Suppressor macrophage treated with lipopolysaccharide for 4 hours (primary cell): Measurements from ENCODE around the gene ANAPC2.

ENCODE experiments used
- DNase-seq: peaks from one replicate; pipeline ENCODE4 v3.0.0-alpha.2; 2020

ANAPC2 gene

DNA sequence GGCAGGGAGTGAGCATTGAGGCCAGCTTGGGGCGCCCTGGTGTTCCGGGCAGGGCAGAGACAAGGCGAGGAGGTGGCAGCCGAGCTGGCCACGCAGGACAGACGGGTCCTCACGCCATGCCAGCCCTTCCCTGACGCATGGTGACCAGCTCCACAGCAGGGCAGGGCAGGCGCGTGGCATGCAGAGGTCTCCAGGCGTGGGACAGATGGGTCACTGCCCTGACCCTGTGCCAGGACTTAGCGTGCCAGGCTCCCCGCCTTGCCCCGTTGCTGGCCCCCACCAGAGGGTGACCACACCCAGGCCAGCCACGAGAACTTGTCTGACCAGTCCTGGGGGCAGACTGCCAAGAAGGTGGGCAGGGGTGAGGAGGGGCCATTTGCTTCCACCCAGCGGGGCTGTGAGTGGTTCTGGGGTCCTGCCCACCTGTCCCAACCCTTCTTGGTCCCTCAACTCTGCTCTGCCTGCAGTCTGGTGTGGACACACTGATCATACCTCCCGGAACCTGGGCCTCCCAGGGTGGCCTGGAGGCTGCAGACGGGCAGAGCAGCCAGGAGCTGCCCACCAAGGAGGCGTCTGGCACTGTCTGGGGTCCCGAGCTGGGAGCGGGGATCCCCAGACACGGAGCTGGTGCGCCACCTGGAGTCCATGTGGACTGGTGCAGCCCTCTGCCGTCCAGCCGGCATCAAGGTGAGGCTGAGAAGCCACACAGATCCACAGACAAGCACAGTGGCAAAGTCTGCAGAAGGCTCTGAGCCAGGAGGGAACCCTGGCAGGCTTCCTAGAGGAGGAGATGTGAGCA is 38.9 kb upstream of the ANAPC2 start, which contains the start of gene RNF224:
Gene RNF224 (plus strand): TSS at position 449 of the 799 bp plus-strand sequence. CDS start 834 bp downstream, outside the sequence.
- DNase-seq = peak; percentile 75

- DNase-seq = no peak
Observed at GRCh38 chr9:137226338-137227053, 38.1 kb upstream of the ANAPC2 start.

DNA sequence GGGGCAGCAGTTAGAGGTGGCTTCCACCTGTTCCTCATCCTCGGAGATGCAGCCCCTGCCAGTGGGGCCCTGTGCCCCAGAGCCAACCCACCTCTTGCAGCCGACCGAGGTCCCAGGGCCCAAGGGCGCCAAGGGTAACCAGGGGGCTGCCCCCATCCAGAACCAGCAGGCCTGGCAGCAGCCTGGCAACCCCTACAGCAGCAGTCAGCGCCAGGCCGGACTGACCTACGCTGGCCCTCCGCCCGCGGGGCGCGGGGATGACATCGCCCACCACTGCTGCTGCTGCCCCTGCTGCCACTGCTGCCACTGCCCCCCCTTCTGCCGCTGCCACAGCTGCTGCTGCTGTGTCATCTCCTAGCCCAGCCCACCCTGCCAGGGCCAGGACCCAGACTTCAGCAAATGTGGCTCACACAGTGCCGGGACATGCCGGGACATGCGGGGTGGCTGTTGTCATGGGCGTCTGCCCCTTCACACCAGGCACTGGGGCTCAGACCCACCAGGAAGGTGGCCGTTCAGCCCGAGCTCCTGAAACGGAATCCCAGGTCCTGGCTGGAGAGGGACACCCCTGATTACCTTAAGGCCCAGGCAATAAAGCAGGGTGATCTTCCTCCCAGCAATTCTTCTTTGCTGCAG is 37.5 kb upstream of the ANAPC2 start:
- DNase-seq = no peak

GRCh38 chr9:137224830-137225694 is 36.7 kb upstream of the ANAPC2 start, which contains the start of gene CYSRT1:
Gene CYSRT1 (plus strand): TSS chr9:137225174. CDS start chr9:137225622, 448 bp downstream.
- no peak for DNase-seq

- peak; percentile 100 for DNase-seq
Observed at GRCh38 chr9:137223078-137223970, 35.0 kb upstream of the ANAPC2 start.

DNA sequence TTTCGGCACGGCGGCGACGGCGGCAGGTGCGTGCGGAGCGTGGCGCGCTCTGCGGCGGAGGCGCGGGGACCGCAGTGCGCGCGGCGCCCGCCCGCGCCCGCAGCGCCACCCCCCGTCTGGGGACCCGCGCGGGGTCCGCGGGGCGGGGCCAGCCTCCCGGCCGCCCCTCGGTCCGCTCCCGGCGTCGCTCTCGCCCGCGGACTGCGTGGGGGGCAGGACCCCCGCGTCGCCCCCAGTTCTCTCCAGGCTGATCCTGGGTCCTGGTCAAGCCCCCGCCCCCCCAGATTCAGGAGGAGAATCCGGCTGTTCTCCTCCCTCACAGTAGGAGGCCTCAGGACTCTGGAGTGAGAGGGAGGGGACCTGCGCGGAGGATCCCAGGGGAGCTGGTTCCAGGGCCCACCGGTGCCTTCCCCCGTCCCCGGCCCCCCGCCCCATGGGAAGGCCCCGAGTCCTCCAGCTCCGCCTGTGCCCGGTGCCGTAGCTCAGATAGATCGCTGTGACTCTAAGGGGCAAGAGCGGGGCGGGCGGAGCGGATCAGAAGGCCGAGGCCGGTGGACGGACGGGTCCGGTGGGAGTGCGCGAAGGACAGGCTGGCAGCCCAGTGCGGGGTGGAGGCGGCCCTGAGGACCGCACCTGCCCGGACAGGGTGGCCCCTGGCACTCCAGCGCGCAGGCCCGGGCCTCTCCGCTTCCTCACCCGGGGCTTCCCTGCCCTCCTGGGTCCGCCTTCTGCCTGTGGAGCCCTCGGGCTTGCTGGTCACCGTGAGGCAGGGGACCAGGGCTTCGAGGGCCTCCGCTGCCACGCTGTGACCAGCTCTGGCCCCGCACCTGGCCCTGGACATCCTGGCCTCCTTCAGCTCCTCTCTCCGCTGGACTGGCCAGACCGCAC is 34.1 kb upstream of the ANAPC2 start, which contains the start of gene RNF208:
Gene RNF208 (minus strand): TSS at position 51 of the 888 bp plus-strand sequence. CDS start 1,028 bp downstream, outside the sequence.
- DNase-seq = no peak

GRCh38 chr9:137221506-137222111 is 33.2 kb upstream of the ANAPC2 start:
- DNase-seq = no peak

GRCh38 chr9:137221095-137221505 is 32.7 kb upstream of the ANAPC2 start:
- no peak for DNase-seq

DNA sequence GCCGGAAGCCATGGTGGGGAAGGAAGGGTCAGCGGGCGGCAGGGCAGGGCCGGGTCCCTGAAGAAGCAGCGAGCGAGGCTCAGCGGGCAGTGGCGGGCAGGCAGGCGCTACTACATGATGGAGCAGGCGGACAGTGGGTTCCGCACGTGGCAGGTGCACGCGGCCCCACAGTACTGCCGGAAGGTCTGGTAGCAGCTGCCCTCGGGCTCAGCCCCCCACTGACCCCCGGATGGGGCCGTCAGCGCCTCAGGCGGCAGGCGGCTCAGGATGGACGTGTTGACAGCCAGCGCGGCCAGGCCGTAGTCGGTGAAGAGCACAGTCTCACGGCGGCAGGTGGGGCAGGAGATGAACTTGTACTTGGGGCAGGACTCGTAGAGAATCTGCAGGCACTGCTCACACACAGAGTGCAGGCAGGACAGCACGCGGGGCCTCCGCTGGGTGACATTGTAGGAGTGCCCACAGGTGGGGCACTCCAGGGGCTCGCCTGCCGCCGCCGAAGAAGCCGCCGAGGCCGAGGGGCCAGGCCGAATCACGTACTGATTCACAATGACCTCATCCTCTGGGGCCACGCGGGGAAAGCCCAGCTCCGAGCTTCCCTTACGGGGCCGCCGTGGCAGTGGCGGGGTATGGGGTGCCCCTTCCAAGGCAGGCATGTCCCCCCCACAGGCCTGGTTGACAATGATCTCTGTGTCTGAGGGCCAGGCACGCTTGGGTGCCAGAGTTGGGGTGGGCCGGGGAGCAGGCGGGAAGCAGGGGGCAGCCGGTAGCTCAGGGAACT is 32.1 kb upstream of the ANAPC2 start:
- DNase-seq = no peak

GRCh38 chr9:137219757-137220316 is 31.5 kb upstream of the ANAPC2 start:
- DNase-seq = no peak

DNA sequence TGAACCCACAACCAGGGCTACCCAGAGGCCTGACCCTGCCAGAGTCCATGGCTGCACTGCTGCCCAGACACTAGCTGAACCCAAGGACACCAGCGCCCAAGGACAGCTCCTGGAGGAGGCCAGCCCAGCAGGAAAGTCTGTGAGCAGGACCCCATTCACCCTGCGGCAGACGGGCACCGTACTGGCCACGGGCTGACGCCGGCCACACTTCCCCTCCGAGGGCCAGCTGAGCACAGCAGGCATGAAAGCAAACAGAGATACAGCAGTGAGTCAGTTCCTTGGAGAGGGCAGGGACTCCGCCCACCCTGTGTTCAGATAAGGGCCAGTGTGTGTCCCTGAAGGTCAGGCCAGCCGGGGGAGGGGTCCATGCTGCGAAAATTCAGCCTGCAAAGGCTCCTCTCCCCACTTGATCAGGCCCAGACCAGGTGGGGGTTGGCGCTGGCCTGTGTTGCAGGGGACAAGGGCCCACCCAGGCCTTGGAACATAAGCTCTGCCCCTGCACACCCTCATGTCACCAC is 30.5 kb upstream of the ANAPC2 start:
- DNase-seq = peak; percentile 46

GRCh38 chr9:137218212-137218753 is 29.9 kb upstream of the ANAPC2 start:
- DNase-seq = no peak

DNA sequence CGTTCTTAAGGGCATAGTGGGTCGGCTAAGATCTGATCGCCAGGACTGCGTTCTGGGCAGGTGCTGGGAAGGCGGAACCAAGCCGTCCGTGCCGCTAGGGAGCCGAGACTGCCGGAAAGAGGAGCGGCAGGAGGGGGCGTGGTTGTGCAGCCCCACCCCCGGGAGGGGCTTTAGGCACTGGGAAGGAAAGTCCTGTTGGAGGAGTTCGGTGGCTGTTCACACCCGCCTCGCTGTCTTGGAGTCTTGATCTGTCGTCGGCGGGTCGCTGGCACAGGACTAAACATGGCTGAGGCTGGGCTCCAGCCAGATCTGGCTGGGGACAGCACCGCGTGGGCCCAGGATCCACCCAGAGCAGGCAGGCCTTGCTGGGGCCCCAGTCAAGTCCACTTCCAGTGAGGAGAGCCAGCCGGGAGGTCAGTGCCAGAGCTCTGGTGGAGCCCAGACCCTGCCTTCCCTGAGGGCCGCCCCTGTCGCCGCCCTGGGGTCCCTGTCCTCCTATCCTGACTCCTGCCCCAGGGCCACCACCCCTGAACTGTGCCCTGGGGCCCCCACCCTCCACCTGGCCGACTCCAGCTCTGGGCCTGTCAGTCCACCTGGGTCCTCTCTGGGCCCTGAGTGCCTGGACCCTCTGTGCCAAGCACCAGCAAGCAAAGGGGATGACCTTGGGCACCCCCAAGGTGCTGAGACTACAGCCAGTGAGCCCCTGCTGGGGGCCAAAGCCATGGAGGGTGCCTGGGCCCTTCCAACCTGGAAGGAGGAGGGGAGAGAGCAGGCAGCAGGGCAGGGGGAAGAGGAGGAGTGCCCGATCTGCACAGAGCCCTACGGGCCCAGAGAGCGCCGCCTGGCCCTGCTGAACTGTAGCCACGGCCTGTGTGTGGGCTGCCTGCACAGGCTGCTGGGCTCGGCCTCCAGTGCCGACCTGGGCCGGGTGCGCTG is 29.2 kb upstream of the ANAPC2 start:
- no peak for DNase-seq

GRCh38 chr9:137216188-137216965 is 28.0 kb upstream of the ANAPC2 start:
- DNase-seq = no peak

DNA sequence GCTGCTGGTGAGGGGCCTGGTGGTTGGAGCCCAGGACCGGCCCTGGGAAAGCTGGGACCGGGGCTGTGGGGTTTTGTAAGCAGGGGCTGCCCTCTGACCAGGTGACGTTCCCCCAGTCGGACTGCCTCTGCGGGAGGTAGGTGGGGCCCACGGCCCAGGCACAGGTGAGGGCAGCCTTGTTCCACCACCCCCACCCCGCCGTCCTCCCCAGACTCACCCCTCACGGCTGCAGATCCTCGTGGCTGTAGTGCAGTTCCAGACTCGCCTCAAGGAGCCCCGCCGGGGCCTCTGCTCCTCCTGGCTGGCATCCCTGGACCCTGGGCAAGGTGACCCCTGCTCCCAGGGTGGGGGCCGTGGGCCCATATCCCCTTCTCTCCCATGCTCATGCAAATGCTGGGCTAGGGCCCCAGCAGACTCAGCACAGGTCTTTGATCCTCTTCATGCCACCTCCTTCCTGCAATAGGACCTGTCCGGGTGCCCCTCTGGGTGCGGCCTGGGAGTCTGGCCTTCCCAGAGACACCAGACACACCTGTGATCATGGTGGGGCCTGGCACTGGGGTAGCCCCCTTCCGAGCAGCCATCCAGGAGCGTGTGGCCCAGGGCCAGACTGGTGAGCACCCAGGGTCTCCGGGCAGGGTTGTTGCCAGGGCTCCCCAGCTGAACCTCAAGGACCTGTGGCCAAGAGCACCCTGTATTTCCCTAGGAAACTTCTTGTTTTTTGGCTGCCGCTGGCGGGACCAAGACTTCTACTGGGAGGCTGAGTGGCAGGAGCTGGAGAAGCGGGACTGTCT is 27.0 kb upstream of the ANAPC2 start:
- DNase-seq = no peak
